Psoas muscle (tissue), 8 donors: Measurements from ENCODE around the gene IMPDH1. TPM values are rescaled to one million over a fixed set of nuclear protein-coding genes. Genes with fewer than 3 reads are reported as not detected.

Experiments
- ATAC-seq, 4 donors: fragments of 200-7000 bp; cut with Tn5 transposase; one replicate each; pipeline ENCODE4 v1.9.1; 2020; ENCODE audit warnings: moderate library complexity in 3 of 4, mild to moderate bottlenecking in 2 of 4
- DNase-seq, 2 donors: peaks; one replicate each; pipeline ENCODE4 v3.0.0-alpha.2; 2020
- H3K27ac ChIP-seq: fragments of 200-600 bp; one replicate; pipeline ENCODE4 v1.8.0; 2022
- H3K27me3 ChIP-seq, 3 donors: fragments of 200-600 bp in 1 of 3; one replicate each; pipeline versions ENCODE4 v1.6.1 to v1.8.0; 2013 to 2022; ENCODE audit warnings: low read length in 2 of 3, mild to moderate bottlenecking in 2 of 3, moderate library complexity in 1 of 3; ENCODE audit not compliant: insufficient read depth in 3 of 3
- H3K36me3 ChIP-seq, 2 donors: fragments of 200-600 bp in 1 of 2; one replicate each; pipeline versions ENCODE4 v1.6.1 to v1.8.0; 2013 to 2022; ENCODE audit warnings: low read depth in 1 of 2, mild to moderate bottlenecking in 1 of 2, moderate library complexity in 1 of 2; ENCODE audit not compliant: insufficient read depth in 1 of 2
- H3K4me1 ChIP-seq: fragments of 200-600 bp; one replicate; pipeline ENCODE4 v1.8.0; 2022
- H3K4me3 ChIP-seq: fragments of 200-600 bp; one replicate; pipeline ENCODE4 v1.8.0; 2022; ENCODE audit warnings: mild to moderate bottlenecking
- H3K9me3 ChIP-seq: fragments of 200-600 bp; one replicate; pipeline ENCODE4 v1.8.0; 2022
- CTCF ChIP-seq: fragments of 200-600 bp; IDR thresholded peaks from one replicate; pipeline ENCODE4 v1.8.0; 2022; ENCODE audit warnings: antibody characterized with exemption
- WGBS, 3 donors: extraction: QIAGEN DNeasy Blood & Tissue Kit; methylation state at CpG; one replicate each; pipeline versions ENCODE4 v1.1.6 to v1.1.7; 2013; 5-methylcytosine and 5-hydroxymethylcytosine counted together
- intact Hi-C, 2 donors: fragments of 100-400 bp; cut with DNase I; formaldehyde crosslinking; loops; one replicate each; pipeline versions ENCODE4 v1.11.0 to v1.14.2; 2022
- polyA plus RNA-seq, 3 donors: library from polyadenylated mRNA; stranded (reverse); fragments of 200-250 nt; gene quantifications; one replicate each; pipeline ENCODE4 v1.2.3, GENCODE V29; 2013
- total RNA-seq, 4 donors: library from RNA; stranded (reverse); fragmentation: NEBNext Ultra II Directional in 2 of 4; extraction: Animal tissue kit (Norgen Biotek cat#: 25700) in 2 of 4; gene quantifications; one replicate each; pipeline versions ENCODE4 v1.2.1 to v1.2.4, GENCODE V29; 2021 to 2023
- donor health status: healthy with polysubstance abuse.
- donor health status: DM: no; HTN: no; CAD: no; lungs with moderate emphysema.
- donor health status: Bipolar disorder and iron deficiency.
- donor health status: healthy.
- donor health status: DM: yes; HTN: yes; CAD: no.
- donor health status: DM: no; HTN: no; CAD: no.
- donor health status: DM: no; HTN: no; CAD: no.
- donor health status: DM: yes; HTN: yes; CAD: no.

The IMPDH1 gene
- total and polyA plus RNA-seq, 7 donors, result 5.6 to 10.3 (median 8.6) TPM

- Histone ChIP-seq H3K27me3 (no peaks in the 10 kb centered on the region), H3K4me1 (peaks cover 26% of the 10 kb centered on the region), H3K27ac (no peak overlapping the region), H3K36me3 (peaks cover 2 to 3% of the 10 kb centered on the region in 2 donors), H3K4me3 (no peak overlapping the region), H3K9me3 (no peaks in the 10 kb centered on the region)
- no peak for TF ChIP-seq CTCF
- no peak for ATAC-seq
- no peak for DNase-seq
- intact Hi-C loops, result no loop called here
- WGBS, 3 donors, result 71 to 82% (median 78%) methylated on average over 1 of the region's 1 CpG
Measured at GRCh38 chr7:128452552-128452951, 42.8 kb upstream of the IMPDH1 start.

- intact Hi-C loops, result no loop called here
- no peaks in the 10 kb centered on the region for H3K27me3 ChIP-seq
- H3K4me1 ChIP-seq, result peaks cover 19% of the 10 kb centered on the region
- H3K27ac ChIP-seq, result no peak overlapping the region
- H3K9me3 ChIP-seq, result no peaks in the 10 kb centered on the region
- 95% methylated on average over 5 of the region's 5 CpGs for WGBS, 3 donors
- no peak for TF ChIP-seq CTCF
- no peak for DNase-seq
- ATAC-seq, result no peak
- H3K36me3 ChIP-seq, result no peaks in the 10 kb centered on the region
- no peak overlapping the region for H3K4me3 ChIP-seq
Measured at GRCh38 chr7:128450913-128451312, 41.1 kb upstream of the IMPDH1 start.

- H3K9me3 ChIP-seq, result no peaks in the 10 kb centered on the region
- H3K4me1 ChIP-seq, result peaks cover 18% of the 10 kb centered on the region
- TF ChIP-seq CTCF, result no peak
- DNase-seq (no peak), ATAC-seq (no peak)
- no peak overlapping the region for H3K27ac ChIP-seq
- 58 to 74% (median 61%) methylated on average over 4 of the region's 4 CpGs for WGBS, 3 donors
- no peaks in the 10 kb centered on the region for H3K36me3 ChIP-seq
- H3K4me3 ChIP-seq, result no peak overlapping the region
- H3K27me3 ChIP-seq, result no peaks in the 10 kb centered on the region
- intact Hi-C loops, result no loop called here
Measured at GRCh38 chr7:128450409-128450808, 40.6 kb upstream of the IMPDH1 start.

- no peak overlapping the region for H3K4me3 ChIP-seq
- H3K27ac ChIP-seq, result no peak overlapping the region
- intact Hi-C loops, result no loop called here
- H3K27me3 ChIP-seq, result no peaks in the 10 kb centered on the region
- no peak for DNase-seq
- H3K9me3 ChIP-seq, result no peaks in the 10 kb centered on the region
- WGBS, 3 donors, result 91 to 93% (median 92%) methylated on average over 6 of the region's 6 CpGs
- no peak for ATAC-seq
- H3K4me1 ChIP-seq, result peaks cover 4% of the 10 kb centered on the region
- no peak for TF ChIP-seq CTCF
- no peaks in the 10 kb centered on the region for H3K36me3 ChIP-seq
Measured at GRCh38 chr7:128448751-128449302, 39.0 kb upstream of the IMPDH1 start.

- no peak for ATAC-seq
- H3K27ac ChIP-seq, result no peak overlapping the region
- no peak for TF ChIP-seq CTCF
- H3K36me3 ChIP-seq, result no peaks in the 10 kb centered on the region
- no peaks in the 10 kb centered on the region for H3K4me1 ChIP-seq
- H3K4me3 ChIP-seq, result no peak overlapping the region
- no peaks in the 10 kb centered on the region for H3K9me3 ChIP-seq
- intact Hi-C loops, result no loop called here
- WGBS, 3 donors, result 73 to 98% (median 74%) methylated on average over 3 to 4 of the region's 4 CpGs
- no peak for DNase-seq
- no peaks in the 10 kb centered on the region for H3K27me3 ChIP-seq
Measured at GRCh38 chr7:128447941-128448564, 38.3 kb upstream of the IMPDH1 start.
